ENCODE data around the gene SHC2. TPM values are rescaled to one million over a fixed set of nuclear protein-coding genes. Genes with fewer than 3 reads are reported as not detected.
A peak's percentile ranks its signal among the peaks of the same experiment; 100 is the strongest.
"Not testable (repeated sequence)": the region's sequence is repeated elsewhere in the genome, so short reads cannot be mapped to it uniquely, and the experiment has no call there.

The SHC2 gene
- total and polyA plus RNA-seq, 2 of the 8 experiments (the other 6 are each of a cell fraction or from before 2014, with no cell fraction given) = 4.4 to 7.3 TPM

DNA sequence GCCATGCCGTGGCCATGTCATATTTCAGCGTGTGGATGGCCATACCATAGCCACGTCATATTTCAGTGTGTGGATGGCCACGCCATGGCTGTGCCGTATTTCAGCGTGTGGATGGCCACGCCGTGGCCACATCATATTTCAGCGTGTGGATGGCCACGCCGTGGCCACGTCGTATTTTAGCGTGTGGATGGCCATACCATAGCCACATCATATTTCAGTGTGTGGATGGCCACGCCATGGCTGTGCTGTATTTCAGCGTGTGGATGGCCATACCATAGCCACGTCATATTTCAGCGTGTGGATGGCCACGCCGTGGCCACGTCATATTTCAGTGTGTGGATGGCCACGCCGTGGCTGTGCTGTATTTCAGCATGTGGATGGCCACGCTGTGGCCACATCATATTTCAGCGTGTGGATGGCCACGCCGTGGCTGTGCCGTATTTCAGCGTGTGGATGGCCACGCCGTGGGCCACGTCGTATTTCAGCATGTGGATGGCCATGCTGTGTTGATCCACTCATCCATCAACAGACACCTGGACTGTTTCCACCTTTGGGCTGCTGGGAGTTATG lies 9.8 kb downstream of the SHC2 start:
- TF ChIP-seq FOSL1 (IDR thresholded peaks at IDR 0.05; ENCODE audit: insufficient read depth, low read depth, low read length) (peak; percentile 51; the same call in 1 of the 2 replicates), EGR1 (IDR thresholded peaks at IDR 0.05; ENCODE audit: borderline replicate concordance, low read depth, low read length) (peak; percentile 97; the same call in 1 of the 2 replicates)
- WGBS, 2 experiments (ENCODE audit: extremely low coverage in 1 of 2, insufficient coverage in 1 of 2, insufficient read length in 1 of 2, insufficient replicate concordance in 2 of 2, low coverage in 1 of 2, low lambda C conversion rate in 2 of 2, missing lambda C conversion rate in 1 of 2) = 97% methylated on average over 33 of the region's 33 CpGs; no CpG with 5 or more reads in 1 of the 2 experiments
- H3K79me1 ChIP-seq (ENCODE audit: low read depth, low read length); H2BK5ac ChIP-seq (ENCODE audit: low read depth, low read length); H2AFZ ChIP-seq (ENCODE audit: low read length); H4K20me1 ChIP-seq (replicated peaks in 1 of 2; ENCODE audit: control insufficient read depth in 1 of 2, insufficient read depth in 2 of 2, low read length in 2 of 2); H3K4me3 ChIP-seq (ENCODE audit: extremely low read depth in 1 of 4, insufficient read depth in 2 of 4, low read depth in 3 of 4, low read length in 4 of 4); H2BK20ac ChIP-seq (ENCODE audit: low read length); H3K4ac ChIP-seq (replicated peaks; ENCODE audit: insufficient read length, low read depth, low read length); H3K23me2 ChIP-seq (ENCODE audit: low read depth, low read length); H2BK12ac ChIP-seq (ENCODE audit: low read depth, low read length); H3K23ac ChIP-seq (ENCODE audit: insufficient read length); H2BK120ac ChIP-seq (replicated peaks; ENCODE audit: low read depth, low read length); H2BK15ac ChIP-seq (ENCODE audit: low read length); POLR2A ChIA-PET (ENCODE audit: partially characterized antibody); H4K91ac ChIP-seq (replicated peaks; ENCODE audit: insufficient read length, low read length); H3K9ac ChIP-seq (replicated peaks in 1 of 4; ENCODE audit: extremely low read depth in 1 of 4, low read depth in 3 of 4, low read length in 3 of 4); H3K27ac ChIP-seq (ENCODE audit: low read depth, low read length); H4K5ac ChIP-seq (ENCODE audit: insufficient read length, low read depth, low read length); DNase-seq (ENCODE audit: low read depth in 1 of 2, low spot score in 2 of 2); H3K14ac ChIP-seq (ENCODE audit: insufficient read length); H3K27me3 ChIP-seq (replicated peaks in 1 of 4; ENCODE audit: control insufficient read depth in 3 of 4, extremely low read depth in 1 of 4, insufficient read depth in 3 of 4, low read length in 3 of 4); H3K79me2 ChIP-seq (ENCODE audit: control insufficient read depth in 1 of 2, insufficient read depth in 2 of 2, low read length in 2 of 2); H3K56ac ChIP-seq (replicated peaks; ENCODE audit: insufficient read length, low read depth, low read length); CTCF ChIA-PET (ENCODE audit: partially characterized antibody); H3K4me2 ChIP-seq (ENCODE audit: insufficient read depth in 1 of 2, low read depth in 2 of 2, low read length in 2 of 2); H2AK5ac ChIP-seq (ENCODE audit: low read depth, low read length); H3K4me1 ChIP-seq (replicated peaks in 1 of 4; ENCODE audit: control insufficient read depth in 3 of 4, insufficient read depth in 4 of 4, low read length in 3 of 4); H3K18ac ChIP-seq (ENCODE audit: extremely low read depth, low read length); H4K8ac ChIP-seq (ENCODE audit: extremely low read depth, insufficient read depth, low read length); H3K36me3 ChIP-seq (ENCODE audit: control insufficient read depth in 2 of 4, insufficient read depth in 4 of 4, low read length in 3 of 4); FAIRE-seq: not testable (repeated sequence)
- H3K9me3 ChIP-seq (ENCODE audit: insufficient read depth in 2 of 2, low read depth in 1 of 2, low read length in 1 of 2) = peaks cover 12 to 15% of the 10 kb centered on the region in 2 experiments; a peak in 3 of 4 replicates

Data from H1 (cell line).